Measurements from ENCODE around the gene DDX54. TPM values are rescaled to one million over a fixed set of nuclear protein-coding genes. Genes with fewer than 3 reads are reported as not detected.
A peak's percentile ranks its signal among the peaks of the same experiment; 100 is the strongest.

Gene DDX54
- polyA plus RNA-seq, 3 donors: 7.9 to 32.2 (median 13.6) TPM

DNA sequence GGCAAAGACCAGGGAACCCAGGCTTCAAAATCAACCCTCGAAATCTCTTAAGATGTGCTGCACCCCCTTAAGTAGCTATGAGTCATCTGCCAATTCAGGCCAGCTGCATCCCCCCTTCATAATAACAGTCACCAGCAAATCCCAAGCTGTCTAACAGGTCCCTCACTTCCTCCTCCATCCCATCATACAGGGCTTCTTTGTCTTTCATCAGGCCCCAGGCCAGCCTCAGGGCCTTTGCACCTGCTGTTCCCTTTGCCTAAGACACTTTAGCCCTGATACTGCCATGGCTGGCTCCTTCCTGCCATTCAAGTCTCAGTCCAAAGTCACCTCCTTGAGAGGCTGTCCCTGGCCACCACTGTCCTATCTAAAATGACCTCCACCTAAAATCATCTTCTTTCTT lies 53.7 kb downstream of the DDX54 start:
- Histone ChIP-seq H3K4me3 (replicated peaks in 1 of 3; ENCODE audit: low read depth in 2 of 3, low read length in 3 of 3) (no peak overlapping the region), H3K27me3 (ENCODE audit: control insufficient read depth in 2 of 2, insufficient read depth in 2 of 2, low read length in 2 of 2) (peaks cover 0 to 23% of the 10 kb centered on the region in 2 donors), H3K79me2 (ENCODE audit: insufficient read depth, low read length) (no peaks in the 10 kb centered on the region), H2AFZ (ENCODE audit: insufficient read depth, low read depth, low read length, poor library complexity, severe bottlenecking) (no peak overlapping the region), H3K4me1 (ENCODE audit: control insufficient read depth in 1 of 2, insufficient read depth in 2 of 2, low read length in 2 of 2) (peaks cover 7 to 10% of the 10 kb centered on the region in 2 donors), H3K36me3 (replicated peaks in 1 of 2; ENCODE audit: control insufficient read depth in 1 of 2, insufficient read depth in 2 of 2, low read length in 2 of 2) (no peaks in the 10 kb centered on the region), H3K9ac (ENCODE audit: insufficient read depth, low read length, poor library complexity, severe bottlenecking) (no peak overlapping the region), H3K27ac (ENCODE audit: low read depth in 1 of 2, low read length in 2 of 2) (no peak overlapping the region), H4K20me1 (ENCODE audit: insufficient read depth, low read length) (no peaks in the 10 kb centered on the region), H3K9me3 (replicated peaks in 1 of 2; ENCODE audit: control insufficient read depth in 1 of 2, insufficient read depth in 1 of 2, low read length in 2 of 2) (no peaks in the 10 kb centered on the region), H3K4me2 (replicated peaks; ENCODE audit: extremely low read depth, low read length, poor library complexity, severe bottlenecking) (no peak overlapping the region)
- intact Hi-C loops (cut with micrococcal nuclease): no loop called here
- no peak for DNase-seq
- H3K27ac Mint-ChIP-seq: peak overlapping the region in 1 of 7 donors; percentile 33
- H3K9me3 Mint-ChIP-seq: peaks cover 0 to 6% (median 0%) of the 10 kb centered on the region in 7 donors
- H3K36me3 Mint-ChIP-seq: no peaks in the 10 kb centered on the region
- no peak overlapping the region for H3K4me3 Mint-ChIP-seq
- WGBS (ENCODE audit: insufficient coverage): 94% methylated on average over 1 of the region's 1 CpG
- peaks cover 13% of the 10 kb centered on the region for H3K4me1 Mint-ChIP-seq
- TF ChIP-seq CTCF (IDR thresholded peaks at IDR 0.05): no peak
- H3K27me3 Mint-ChIP-seq (ENCODE audit: low read depth in 3 of 3): peaks cover 24 to 52% (median 28%) of the 10 kb centered on the region in 3 donors

DNA sequence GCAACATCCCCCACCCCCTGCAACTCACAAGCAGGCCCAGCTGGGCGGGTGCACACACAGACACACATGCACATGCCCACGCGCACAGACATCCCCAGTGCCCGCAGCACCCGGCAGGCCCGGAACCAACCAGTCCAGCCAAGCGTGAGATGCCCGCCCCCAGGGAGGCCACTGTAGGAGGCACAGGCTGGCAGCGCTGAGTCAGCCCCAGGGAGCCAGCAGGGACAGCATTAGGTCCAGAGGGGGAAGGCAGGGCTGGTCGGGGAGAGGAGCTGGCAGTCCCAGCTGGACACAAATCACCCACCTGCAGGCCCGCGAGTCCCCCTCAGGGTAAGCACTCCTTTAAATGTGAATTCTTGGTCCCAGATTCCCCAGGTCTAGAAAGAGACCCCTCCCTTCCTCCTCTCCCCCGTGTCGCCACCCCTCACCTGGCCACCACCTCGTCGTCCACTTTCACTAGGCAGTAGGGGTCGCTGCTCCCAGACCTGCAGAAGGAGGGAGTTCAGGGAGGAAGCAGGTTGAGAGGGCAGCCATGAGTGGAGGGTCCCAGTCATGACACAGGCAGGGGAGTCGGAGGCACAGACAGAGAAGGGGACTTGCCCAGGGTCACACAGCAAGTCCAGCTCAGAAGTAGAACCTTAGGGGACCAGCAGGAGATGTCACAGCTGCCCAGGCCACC lies 54.7 kb downstream of the DDX54 start:
- Histone ChIP-seq H3K4me2 (replicated peaks; ENCODE audit: extremely low read depth, low read length, poor library complexity, severe bottlenecking) (no peak overlapping the region), H3K79me2 (ENCODE audit: insufficient read depth, low read length) (no peaks in the 10 kb centered on the region), H3K36me3 (replicated peaks in 1 of 2; ENCODE audit: control insufficient read depth in 1 of 2, insufficient read depth in 2 of 2, low read length in 2 of 2) (no peaks in the 10 kb centered on the region), H3K9ac (ENCODE audit: insufficient read depth, low read length, poor library complexity, severe bottlenecking) (no peak overlapping the region), H3K27ac (ENCODE audit: low read depth in 1 of 2, low read length in 2 of 2) (no peak overlapping the region), H3K27me3 (ENCODE audit: control insufficient read depth in 2 of 2, insufficient read depth in 2 of 2, low read length in 2 of 2) (peaks cover 0 to 15% of the 10 kb centered on the region in 2 donors), H3K9me3 (replicated peaks in 1 of 2; ENCODE audit: control insufficient read depth in 1 of 2, insufficient read depth in 1 of 2, low read length in 2 of 2) (no peaks in the 10 kb centered on the region), H2AFZ (ENCODE audit: insufficient read depth, low read depth, low read length, poor library complexity, severe bottlenecking) (no peak overlapping the region), H3K4me3 (replicated peaks in 1 of 3; ENCODE audit: low read depth in 2 of 3, low read length in 3 of 3) (no peak overlapping the region), H4K20me1 (ENCODE audit: insufficient read depth, low read length) (no peaks in the 10 kb centered on the region), H3K4me1 (ENCODE audit: control insufficient read depth in 1 of 2, insufficient read depth in 2 of 2, low read length in 2 of 2) (peaks cover 0 to under 1% of the 10 kb centered on the region in 2 donors)
- peak overlapping the region in 2 of 7 donors; percentile 9 to 69 for H3K27ac Mint-ChIP-seq
- intact Hi-C loops (cut with micrococcal nuclease): no loop called here
- H3K4me3 Mint-ChIP-seq: no peak overlapping the region
- H3K27me3 Mint-ChIP-seq (ENCODE audit: low read depth in 3 of 3): peaks cover 18 to 44% (median 19%) of the 10 kb centered on the region in 3 donors
- H3K36me3 Mint-ChIP-seq: no peaks in the 10 kb centered on the region
- DNase-seq: no peak
- peaks cover 5% of the 10 kb centered on the region for H3K4me1 Mint-ChIP-seq
- peak; percentile 11 for TF ChIP-seq CTCF (IDR thresholded peaks at IDR 0.05)
- H3K9me3 Mint-ChIP-seq: peaks cover 0 to 3% (median 0%) of the 10 kb centered on the region in 7 donors
- 80% methylated on average over 10 of the region's 18 CpGs for WGBS (ENCODE audit: insufficient coverage)
